HepG2 (cell line): ENCODE data around the gene STOML2. TPM values are rescaled to one million over a fixed set of nuclear protein-coding genes. Genes with fewer than 3 reads are reported as not detected.
A peak's percentile ranks its signal among the peaks of the same experiment; 100 is the strongest.

ENCODE experiments used
- ATAC-seq: fragments of 200-7000 bp; cut with Tn5 transposase; 3 replicates; pipeline ENCODE4 v1.9.1; 2020; ENCODE audit warnings: mild to moderate bottlenecking, moderate library complexity
- BruUV-seq: library from RNA; stranded (reverse); fragments of 400-500 nt; replicated peaks from 2 replicates; lab custom pipeline; 2021; lab: Mats Ljungman, UMichigan
- CTCF ChIA-PET: fragments of 300-600 bp; formaldehyde crosslinking; extraction: SDS; loops from one replicate; lab custom pipeline; 2021; ENCODE audit warnings: low total read pairs, inconsistent platforms, low intra/inter-chr PET ratio; lab: Yijun Ruan, JAX
- POLR2A ChIA-PET: fragments of 350-600 bp; sonication (Branson Sonifier 250); formaldehyde crosslinking; loops from one replicate; lab custom pipeline; 2020; ENCODE audit warnings: antibody characterized with exemption, inconsistent platforms; lab: Yijun Ruan, JAX
- DNase-seq: peaks from one replicate; pipeline ENCODE4 v3.0.0-alpha.2; 2015; ENCODE audit warnings: low spot score
- FAIRE-seq: peaks from 3 replicates; lab custom pipeline; 2011; peaks lifted over from hg19 to GRCh38; lab: Jason Lieb, UNC
- H2AFZ ChIP-seq: one replicate; pipeline ENCODE4 v1.6.1; 2011; ENCODE audit warnings: low read length, inconsistent platforms
- H3K27ac ChIP-seq: fragments of 300-600 bp; 3 replicates; pipeline ENCODE4 v1.8.0; 2011; ENCODE audit warnings: mixed run types, mild to moderate bottlenecking, mixed read lengths, low read length, inconsistent platforms; ENCODE audit not compliant: insufficient read depth; ENCODE audit errors: extremely low read length
- H3K27me3 ChIP-seq, 2 experiments: fragments of 200-600 bp in 1 of 2; 2 replicates in 1 of 2; 3 replicates in 1 of 2; pipeline versions ENCODE4 v1.6.0 to v1.8.0; 2011; ENCODE audit warnings: low read length in 2 of 2, mild to moderate bottlenecking in 2 of 2, moderate library complexity in 2 of 2, inconsistent platforms in 1 of 2; ENCODE audit not compliant: insufficient read depth in 2 of 2, control insufficient read depth in 1 of 2
- H3K36me3 ChIP-seq, 2 experiments: fragments of 200-600 bp in 1 of 2; replicated peaks in 1 of 2; 2 replicates in 1 of 2; 3 replicates in 1 of 2; pipeline versions ENCODE4 v1.5.1 to v1.8.0; 2011; ENCODE audit warnings: low read length in 2 of 2, inconsistent platforms in 1 of 2; ENCODE audit not compliant: insufficient read depth in 2 of 2, control insufficient read depth in 1 of 2
- H3K4me1 ChIP-seq: 2 replicates; pipeline ENCODE4 v1.5.1; 2012; ENCODE audit warnings: low read length, inconsistent platforms; ENCODE audit not compliant: insufficient read depth
- H3K4me2 ChIP-seq: 2 replicates; pipeline ENCODE4 v1.6.0; 2011; ENCODE audit warnings: low read depth, low read length, inconsistent platforms
- H3K4me3 ChIP-seq, 3 experiments: fragments of 200-600 bp in 1 of 3; sonication (generic), shearing (Covaris generic) in 1 of 3; replicated peaks in 1 of 3; 2 replicates each; pipeline ENCODE4 v1.5.1; 2011 to 2016; ENCODE audit warnings: low read length in 3 of 3, inconsistent platforms in 2 of 3, low read depth in 2 of 3, mild to moderate bottlenecking in 2 of 3, control low read depth in 1 of 3, mixed read lengths in 1 of 3; ENCODE audit not compliant: insufficient read depth in 1 of 3
- H3K79me2 ChIP-seq: one replicate; pipeline ENCODE4 v1.6.1; 2011; ENCODE audit warnings: low read length, inconsistent platforms; ENCODE audit not compliant: insufficient read depth
- H3K9ac ChIP-seq: 2 replicates; pipeline ENCODE4 v1.6.0; 2011; ENCODE audit warnings: mild to moderate bottlenecking, low read depth, low read length, inconsistent platforms; ENCODE audit not compliant: insufficient read depth
- H3K9me3 ChIP-seq: 2 replicates; pipeline ENCODE4 v1.5.1; 2012; ENCODE audit warnings: mild to moderate bottlenecking, low read length
- H4K20me1 ChIP-seq: 2 replicates; pipeline ENCODE4 v1.6.0; 2011; ENCODE audit warnings: inconsistent platforms, mild to moderate bottlenecking, low read length, moderate library complexity; ENCODE audit not compliant: insufficient read depth
- AGO2 ChIP-seq: fragments of 200-400 bp; formaldehyde crosslinking; optimal IDR thresholded peaks from 2 replicates; pipeline ENCODE3; 2017; ENCODE audit warnings: mild to moderate bottlenecking, low read depth, low read length, moderate library complexity
- CHD4 ChIP-seq: fragments of 200-600 bp; sonication (generic); IDR thresholded peaks from 2 replicates; pipeline ENCODE4 v1.7.0; 2017; ENCODE audit warnings: mild to moderate bottlenecking, low read length, borderline replicate concordance
- KAT8 ChIP-seq: IDR thresholded peaks from 2 replicates; pipeline ENCODE4 v1.6.1; 2016; ENCODE audit warnings: missing genetic modification reagents, missing compliant biosample characterization
- KDM2A ChIP-seq: sonication (generic); formaldehyde crosslinking; IDR thresholded peaks from 2 replicates; pipeline ENCODE4 v1.4.0; 2020; ENCODE audit warnings: low read depth, missing genetic modification reagents, borderline replicate concordance
- MXD4 ChIP-seq: IDR thresholded peaks from 2 replicates; pipeline ENCODE4 v1.6.1; 2016; ENCODE audit warnings: mild to moderate bottlenecking, missing biosample characterization, missing genetic modification reagents
- RBFOX2 ChIP-seq: fragments of 200-400 bp; formaldehyde crosslinking; IDR thresholded peaks from 2 replicates; pipeline ENCODE4 v1.6.1; 2017; ENCODE audit warnings: low read depth, mild to moderate bottlenecking, low read length
- RBM22 ChIP-seq: fragments of 200-400 bp; formaldehyde crosslinking; optimal IDR thresholded peaks from 2 replicates; pipeline ENCODE3; 2017; ENCODE audit warnings: mild to moderate bottlenecking, low read length, moderate library complexity
- SPEN ChIP-seq: sonication (generic); formaldehyde crosslinking; IDR thresholded peaks from 2 replicates; pipeline ENCODE4 v1.5.1; 2020; ENCODE audit warnings: low read depth, mild to moderate bottlenecking, missing genetic modification reagents
- TOPORS ChIP-seq: sonication (generic); formaldehyde crosslinking; IDR thresholded peaks from 2 replicates; pipeline ENCODE4 v1.8.0; 2023; ENCODE audit warnings: mild to moderate bottlenecking, missing genetic modification reagents
- ZFP1 ChIP-seq: IDR thresholded peaks from 2 replicates; pipeline ENCODE4 v1.6.1; 2016
- ZNF557 ChIP-seq: sonication (generic); formaldehyde crosslinking; IDR thresholded peaks from 2 replicates; pipeline ENCODE4 v1.4.0; 2020; ENCODE audit warnings: missing genetic modification reagents
- ZNF562 ChIP-seq: sonication (generic); formaldehyde crosslinking; IDR thresholded peaks from 2 replicates; pipeline ENCODE4 v1.8.0; 2022; ENCODE audit warnings: missing genetic modification reagents, borderline replicate concordance
- ZNF761 ChIP-seq: sonication (generic); formaldehyde crosslinking; conservative IDR thresholded peaks from 2 replicates; pipeline ENCODE4 v1.4.0; 2020; ENCODE audit warnings: mild to moderate bottlenecking, missing genetic modification reagents
- WGBS: methylation state at CpG from one replicate; pipeline ENCODE4 v1.1.6; 2017; ENCODE audit warnings: low lambda C conversion rate; 5-methylcytosine and 5-hydroxymethylcytosine counted together
- in situ Hi-C: cut with HindIII; loops from 2 replicates; pipeline ENCODE4 v1.10.0; 2017; ENCODE audit warnings: low pct_unique_long_range_greater_than_20kb; ENCODE audit not compliant: extremely low pct_ligation_motif_present
- intact Hi-C: fragments of 100-400 bp; cut with micrococcal nuclease; formaldehyde crosslinking; loops from one replicate; pipeline ENCODE4 v1.10.0; 2022; ENCODE audit not compliant: unreplicated experiment
- polyA plus RNA-seq, 8 experiments: library from polyadenylated mRNA; depleted of rRNA in 3 of 8; stranded (reverse) in 7 of 8; unstranded in 1 of 8; fragments of >200 nt; fragmentation: Illumina TruSeq in 4 of 8; extraction: Trizol in 4 of 8; gene quantifications; 2 replicates each; pipeline versions ENCODE4 v1.2.1 to v1.2.3, GENCODE V29; 2011 to 2016; ENCODE audit warnings: low read depth in 4 of 8, missing spikeins in 1 of 8, mixed read lengths in 1 of 8; ENCODE audit not compliant: insufficient read depth in 1 of 8
- total RNA-seq, 5 experiments: library from RNA; depleted of rRNA; stranded (reverse); fragments of >200 nt; fragmentation: Illumina TruSeq; extraction: Trizol; gene quantifications; 2 replicates each; pipeline ENCODE4 v1.2.3, GENCODE V29; 2016; ENCODE audit warnings: low read depth in 1 of 5
- TF ChIP-seq, protein P1 (sequence below): sonication (generic); formaldehyde crosslinking; IDR thresholded peaks from 2 replicates; pipeline ENCODE4 v1.4.0; 2020; ENCODE audit warnings: mild to moderate bottlenecking, missing genetic modification reagents

Gene STOML2
- total and polyA plus RNA-seq, 2 of the 13 experiments (the other 11 are each of a cell fraction or from before 2014, with no cell fraction given): 245 to 250 TPM

DNA sequence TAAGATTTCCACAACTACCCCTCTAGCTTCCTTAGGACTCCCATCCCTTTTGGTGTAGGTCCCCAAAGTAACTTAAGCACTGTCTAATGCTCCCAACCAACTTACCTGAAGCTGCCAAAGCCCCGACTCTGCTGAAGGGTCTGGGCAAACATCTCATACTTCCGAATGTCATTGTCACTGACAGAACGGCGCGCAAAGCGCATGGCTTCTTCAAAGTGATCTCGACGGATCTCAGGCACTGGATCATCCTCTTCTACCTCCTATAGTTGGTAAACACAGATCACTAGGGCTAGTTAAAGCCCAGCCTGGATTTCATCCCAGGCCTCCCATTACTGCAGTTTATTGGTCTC, 45.7 kb downstream of the STOML2 start:
- Histone ChIP-seq H3K4me3 (no peak overlapping the region), H3K27me3 (no peaks in the 10 kb centered on the region), H3K79me2 (no peaks in the 10 kb centered on the region), H3K4me1 (no peaks in the 10 kb centered on the region), H3K36me3 (peaks cover 23 to 62% of the 10 kb centered on the region in 2 experiments), H3K27ac (no peak overlapping the region), H3K4me2 (no peak overlapping the region), H3K9ac (no peak overlapping the region), H2AFZ (no peak overlapping the region), H4K20me1 (peaks cover 7% of the 10 kb centered on the region), H3K9me3 (no peaks in the 10 kb centered on the region)
- FAIRE-seq (no peak), DNase-seq (no peak), ATAC-seq (no peak)
- WGBS: over 99% methylated on average over 8 of the region's 8 CpGs
- CTCF ChIA-PET: no interaction called here
- no TSS peak for BruUV-seq
- in situ Hi-C loops (no loop called here), intact Hi-C loops (no loop called here)
- TF ChIP-seq KAT8 (no peak), RBM22 (peak; percentile 7)
- POLR2A ChIA-PET: no interaction called here

DNA sequence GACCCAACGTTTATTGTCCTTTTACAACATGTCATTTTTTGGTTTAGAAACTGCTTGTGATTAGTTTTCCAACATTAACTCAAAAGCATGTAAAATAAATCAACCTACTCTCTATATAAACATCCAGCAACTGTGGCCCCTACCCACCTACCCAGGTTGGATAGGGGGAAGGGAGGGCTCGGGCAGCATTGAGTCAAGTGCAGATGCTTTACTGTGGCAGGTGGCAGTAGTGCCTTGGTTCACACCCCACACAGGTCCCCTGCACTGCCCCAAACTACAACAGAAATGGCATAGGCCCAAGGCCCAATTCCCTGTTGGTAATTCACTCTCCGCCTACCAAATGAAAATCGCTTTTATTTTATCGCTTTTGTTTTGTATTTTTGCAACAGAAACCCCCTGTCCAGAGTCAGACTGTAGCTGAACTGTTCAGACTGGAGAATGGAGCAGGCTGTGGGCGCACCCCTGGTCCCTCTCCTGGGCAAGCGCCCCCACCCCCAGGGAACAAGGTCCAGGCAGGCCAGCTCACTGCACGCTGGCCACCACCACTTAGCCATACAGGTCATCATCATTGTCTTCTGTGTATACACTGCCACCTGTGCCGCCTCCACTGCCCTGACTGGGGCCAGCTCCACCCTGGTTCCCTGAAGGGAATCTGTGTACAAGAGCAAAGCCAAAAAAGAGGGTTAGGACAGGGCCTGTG, 46.2 kb downstream of the STOML2 start:
- no peak overlapping the region for H3K9ac ChIP-seq
- no peak for TF ChIP-seq SPEN (CRISPR knock-in tag)
- no peak for TF ChIP-seq ZNF562 (CRISPR knock-in tag)
- TF ChIP-seq ZFP1 (CRISPR knock-in tag): no peak
- TF ChIP-seq AGO2: peak; percentile 43
- TF ChIP-seq, protein P1, sequence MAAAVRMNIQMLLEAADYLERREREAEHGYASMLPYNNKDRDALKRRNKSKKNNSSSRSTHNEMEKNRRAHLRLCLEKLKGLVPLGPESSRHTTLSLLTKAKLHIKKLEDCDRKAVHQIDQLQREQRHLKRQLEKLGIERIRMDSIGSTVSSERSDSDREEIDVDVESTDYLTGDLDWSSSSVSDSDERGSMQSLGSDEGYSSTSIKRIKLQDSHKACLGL (CRISPR knock-in tag): no peak
- TF ChIP-seq TOPORS (CRISPR knock-in tag): no peak
- TF ChIP-seq CHD4: no peak
- TF ChIP-seq ZNF761 (CRISPR knock-in tag): no peak
- 0 out of 2 replicates have a peak, but pooled peaks have one; percentile 27 for TF ChIP-seq RBFOX2
- no peak for TF ChIP-seq MXD4 (CRISPR knock-in tag)
- TF ChIP-seq ZNF557 (CRISPR knock-in tag): no peak
- TF ChIP-seq RBM22: peak; percentile 3
- TF ChIP-seq KDM2A: no peak
- H3K4me3 ChIP-seq: no peak overlapping the region
- DNase-seq (no peak), ATAC-seq (peak; percentile 37), FAIRE-seq (no peak)
- peaks cover 18 to 57% of the 10 kb centered on the region in 2 experiments for H3K36me3 ChIP-seq
- H3K4me1 ChIP-seq: no peaks in the 10 kb centered on the region
- ChIA-PET POLR2A (no interaction called here), CTCF (no interaction called here)
- H3K79me2 ChIP-seq: no peaks in the 10 kb centered on the region
- no peaks in the 10 kb centered on the region for H3K27me3 ChIP-seq
- BruUV-seq: no TSS peak
- WGBS: 96% methylated on average over 9 of the region's 9 CpGs
- peaks cover 7% of the 10 kb centered on the region for H4K20me1 ChIP-seq
- intact Hi-C loops (no loop called here), in situ Hi-C loops (no loop called here)
- no peak overlapping the region for H2AFZ ChIP-seq
- H3K27ac ChIP-seq: no peak overlapping the region
- no peak overlapping the region for H3K4me2 ChIP-seq
- no peaks in the 10 kb centered on the region for H3K9me3 ChIP-seq
